Measurements from ENCODE around the gene TOR2A. TPM values are rescaled to one million over a fixed set of nuclear protein-coding genes. Genes with fewer than 3 reads are reported as not detected.

Gene TOR2A
- total RNA-seq, 1 experiment from 2014 or later, result 16.4 TPM

- Histone ChIP-seq H3K9me3 (ENCODE audit: insufficient read depth, low read depth) (no peaks in the 10 kb centered on the region), H2AFZ (no peak overlapping the region), H3K9me2 (ENCODE audit: insufficient read depth) (no peaks in the 10 kb centered on the region), H3K36me3 (ENCODE audit: low read depth) (no peaks in the 10 kb centered on the region), H3K79me2 (ENCODE audit: low read depth) (no peaks in the 10 kb centered on the region), H3K4me1 (replicated peaks; ENCODE audit: insufficient read depth) (peaks cover 9% of the 10 kb centered on the region; the same call in 1 of the 2 replicates), H3K27ac (no peak overlapping the region), H3K4me3 (no peak overlapping the region), H3K4me2 (no peak overlapping the region), H3F3A (ENCODE audit: insufficient read depth, low read depth) (peaks cover 15% of the 10 kb centered on the region; the same call in 1 of the 2 replicates), H3K27me3 (ENCODE audit: insufficient read depth, low read depth) (peaks cover 42% of the 10 kb centered on the region; the same call in 1 of the 2 replicates), H4K20me1 (ENCODE audit: insufficient read depth) (no peaks in the 10 kb centered on the region)
- DNase-seq, result no peak
- TF ChIP-seq CTCF (conservative IDR thresholded peaks at IDR 0.05) (no peak), EZH2 (IDR thresholded peaks at IDR 0.05; ENCODE audit: low read depth) (no peak)
- ChIA-PET POLR2A (ENCODE audit: unreplicated experiment) (no interaction called here), CTCF (no interaction called here)
- intact Hi-C loops (cut with micrococcal nuclease; ENCODE audit: unreplicated experiment), result no loop called here
- BruUV-seq (replicated peaks), result no TSS peak
Measured at GRCh38 chr9:127746959-127747569, 12.0 kb upstream of the TOR2A start.

GRCh38 chr9:127744398-127745110 lies 9.5 kb upstream of the TOR2A start:
- no peak overlapping the region for H3K27ac ChIP-seq
- POLR2A ChIA-PET (ENCODE audit: unreplicated experiment), result no interaction called here
- BruUV-seq (replicated peaks), result no TSS peak
- no peak for TF ChIP-seq EZH2 (IDR thresholded peaks at IDR 0.05; ENCODE audit: low read depth)
- no peak for TF ChIP-seq CTCF (conservative IDR thresholded peaks at IDR 0.05)
- no peaks in the 10 kb centered on the region for H3K79me2 ChIP-seq (ENCODE audit: low read depth)
- DNase-seq, result no peak
- no peak overlapping the region for H2AFZ ChIP-seq
- H3F3A ChIP-seq (ENCODE audit: insufficient read depth, low read depth), result peaks cover 35% of the 10 kb centered on the region
- H3K4me1 ChIP-seq (replicated peaks; ENCODE audit: insufficient read depth), result peaks cover 24% of the 10 kb centered on the region
- no peak overlapping the region for H3K4me2 ChIP-seq
- H3K36me3 ChIP-seq (ENCODE audit: low read depth), result no peaks in the 10 kb centered on the region
- no peaks in the 10 kb centered on the region for H3K9me2 ChIP-seq (ENCODE audit: insufficient read depth)
- no peak overlapping the region for H3K4me3 ChIP-seq
- intact Hi-C loops (cut with micrococcal nuclease; ENCODE audit: unreplicated experiment), result loop anchor here (5.0 kb wide), 2 partner anchors 58 to 293 kb away; partner anchors contain the start of gene FPGS
- H3K9me3 ChIP-seq (ENCODE audit: insufficient read depth, low read depth), result no peaks in the 10 kb centered on the region
- CTCF ChIA-PET, result no interaction called here
- H3K27me3 ChIP-seq (ENCODE audit: insufficient read depth, low read depth), result peaks cover 32% of the 10 kb centered on the region; the same call in 1 of the 2 replicates
- no peaks in the 10 kb centered on the region for H4K20me1 ChIP-seq (ENCODE audit: insufficient read depth)

DNA sequence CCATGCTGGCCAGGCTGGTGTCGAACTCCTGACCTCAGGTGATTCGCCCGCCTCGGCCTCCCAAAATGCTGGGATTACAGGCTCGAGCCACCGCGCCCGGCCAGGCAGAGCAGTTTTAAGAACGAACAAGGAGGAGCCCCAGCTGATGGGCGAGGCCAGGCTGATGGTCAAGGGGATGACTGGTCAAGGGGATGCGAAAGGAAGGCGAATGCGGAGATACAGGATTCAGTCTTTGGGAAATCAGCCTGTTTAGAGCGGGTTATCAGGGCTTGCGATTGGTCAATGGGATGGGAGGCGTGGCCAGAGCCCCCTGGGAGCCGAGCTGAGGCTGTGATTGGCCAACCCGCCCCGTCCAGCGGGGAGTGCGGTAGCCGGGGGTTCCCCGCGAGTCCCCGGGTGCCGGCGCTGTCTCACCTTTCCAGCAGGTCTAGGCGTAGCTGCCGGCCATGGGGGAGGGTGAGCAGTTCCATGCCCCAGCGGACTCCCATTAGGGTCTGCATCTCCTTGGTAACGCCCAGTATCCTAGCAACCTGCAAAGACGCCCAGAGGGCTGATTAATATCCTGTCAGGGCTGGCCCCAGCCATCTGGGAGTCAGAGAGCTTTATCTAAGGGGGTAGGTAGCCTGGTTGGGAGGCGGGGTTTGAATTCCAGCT lies 7.5 kb upstream of the TOR2A start:
- TF ChIP-seq CTCF (conservative IDR thresholded peaks at IDR 0.05) (no peak), EZH2 (IDR thresholded peaks at IDR 0.05; ENCODE audit: low read depth) (no peak)
- Histone ChIP-seq H3K4me2 (peak overlapping the region; percentile 38), H3K9me2 (ENCODE audit: insufficient read depth) (no peaks in the 10 kb centered on the region), H3K4me1 (replicated peaks; ENCODE audit: insufficient read depth) (peaks cover 24% of the 10 kb centered on the region), H3K36me3 (ENCODE audit: low read depth) (no peaks in the 10 kb centered on the region), H2AFZ (no peak overlapping the region; the same call in 1 of the 2 replicates), H3K79me2 (ENCODE audit: low read depth) (no peaks in the 10 kb centered on the region), H3K4me3 (no peak overlapping the region), H3K9me3 (ENCODE audit: insufficient read depth, low read depth) (no peaks in the 10 kb centered on the region), H4K20me1 (ENCODE audit: insufficient read depth) (no peaks in the 10 kb centered on the region), H3K27me3 (ENCODE audit: insufficient read depth, low read depth) (peaks cover 13% of the 10 kb centered on the region; the same call in 1 of the 2 replicates), H3F3A (ENCODE audit: insufficient read depth, low read depth) (peaks cover 39% of the 10 kb centered on the region), H3K27ac (no peak overlapping the region)
- intact Hi-C loops (cut with micrococcal nuclease; ENCODE audit: unreplicated experiment), result loop anchor here (5.0 kb wide), 2 partner anchors 60 to 295 kb away; partner anchors contain the start of gene FPGS
- POLR2A ChIA-PET (ENCODE audit: unreplicated experiment), result interaction anchor here (0.5 to 1.1 kb wide), 3 partner anchors 43 to 156 kb away, joined by 3 to 4 read pairs (median 3); partner anchors contain the start of gene CDK9
- CTCF ChIA-PET, result interaction anchor here (0.9 to 1.1 kb wide), 2 partner anchors 28 to 127 kb away, joined by 3 to 6 read pairs; no protein-coding TSS in a partner anchor
- peak; percentile 49 to 68 for DNase-seq
- BruUV-seq (replicated peaks), result no TSS peak
